ENCODE data around the gene LMCD1.

GRCh38 chr3:8575364-8576104, 73.9 kb downstream of the LMCD1 start:
- TF ChIP-seq CTCF (IDR thresholded peaks at IDR 0.05; ENCODE audit: insufficient read depth, low read length, poor library complexity, severe bottlenecking) = no peak
- no peak for TF ChIP-seq EZH2phosphoT487 (conservative IDR thresholded peaks at IDR 0.05; ENCODE audit: low read length)
